Adrenal gland (tissue), 5 donors: ENCODE measurements around the gene FAM83D.

ENCODE experiments used
- CTCF ChIP-seq, 6 experiments: fragments of 450-650 bp in 4 of 6; fragments of 200-600 bp in 2 of 6; sonication (generic) in 1 of 6; IDR thresholded peaks; 1 replicate in 5 of 6; 2 replicates in 1 of 6; pipeline versions ENCODE4 v1.5.1 to v1.8.0; 2016 to 2021; ENCODE audit warnings: antibody characterized with exemption in 6 of 6, mild to moderate bottlenecking in 2 of 6, moderate library complexity in 1 of 6
- POLR2A ChIP-seq, 2 donors: fragments of 450-650 bp; IDR thresholded peaks; one replicate each; pipeline ENCODE4 v1.6.1; 2017; ENCODE audit warnings: antibody characterized with exemption in 2 of 2, mild to moderate bottlenecking in 2 of 2, moderate library complexity in 1 of 2
- donor health status: DM: no; HTN: no; CAD: no.

DNA sequence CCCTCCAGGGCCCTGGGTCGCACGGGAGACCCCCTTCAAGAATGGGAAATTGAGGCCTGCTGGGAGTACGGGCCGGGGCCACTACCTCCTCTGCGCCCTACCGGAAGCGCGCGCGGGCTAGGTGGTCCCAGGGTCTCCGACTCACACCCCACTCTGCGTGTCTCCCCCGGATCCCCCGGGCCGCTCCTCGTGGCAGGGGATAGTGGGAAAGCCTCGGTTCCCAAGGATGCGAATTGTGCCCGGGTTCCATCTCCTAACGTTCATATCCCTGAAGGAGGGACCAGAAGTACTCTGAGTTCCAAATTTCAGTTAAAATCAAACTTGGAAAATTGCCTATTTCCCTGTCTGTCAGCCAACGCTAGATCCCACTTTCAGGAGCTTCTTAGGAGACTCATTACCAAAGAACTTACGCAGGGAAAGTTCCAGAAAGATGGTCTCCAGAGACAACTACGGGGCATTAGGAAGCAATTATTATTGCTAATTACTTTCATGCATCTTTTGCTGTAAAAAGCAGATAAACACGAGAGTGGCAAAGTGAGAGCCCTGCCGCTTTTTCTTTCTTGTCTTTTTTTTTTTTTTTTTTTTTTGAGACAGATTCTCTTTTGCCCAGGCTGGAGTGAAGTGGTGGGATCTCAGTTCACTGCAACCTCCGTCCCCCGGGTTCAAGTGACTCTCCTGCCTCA, 858 bp downstream of the FAM83D start:
- TF ChIP-seq POLR2A (IDR thresholded peaks at IDR 0.05) (no peak), CTCF (IDR thresholded peaks at IDR 0.05) (no peak)
